Measurements from ENCODE around the gene BLNK.

GRCh38 chr10:96211764-96212163 lies 59.6 kb downstream of the BLNK start:
- TF ChIP-seq EZH2 (IDR thresholded peaks at IDR 0.05; ENCODE audit: borderline replicate concordance, low read depth, low read length, poor library complexity, severe bottlenecking) = no peak
- TF ChIP-seq CTCF (conservative IDR thresholded peaks at IDR 0.05; ENCODE audit: low read depth, low read length) = no peak

All from A673 (cell line).